ENCODE results near the gene CNTF.

DNA sequence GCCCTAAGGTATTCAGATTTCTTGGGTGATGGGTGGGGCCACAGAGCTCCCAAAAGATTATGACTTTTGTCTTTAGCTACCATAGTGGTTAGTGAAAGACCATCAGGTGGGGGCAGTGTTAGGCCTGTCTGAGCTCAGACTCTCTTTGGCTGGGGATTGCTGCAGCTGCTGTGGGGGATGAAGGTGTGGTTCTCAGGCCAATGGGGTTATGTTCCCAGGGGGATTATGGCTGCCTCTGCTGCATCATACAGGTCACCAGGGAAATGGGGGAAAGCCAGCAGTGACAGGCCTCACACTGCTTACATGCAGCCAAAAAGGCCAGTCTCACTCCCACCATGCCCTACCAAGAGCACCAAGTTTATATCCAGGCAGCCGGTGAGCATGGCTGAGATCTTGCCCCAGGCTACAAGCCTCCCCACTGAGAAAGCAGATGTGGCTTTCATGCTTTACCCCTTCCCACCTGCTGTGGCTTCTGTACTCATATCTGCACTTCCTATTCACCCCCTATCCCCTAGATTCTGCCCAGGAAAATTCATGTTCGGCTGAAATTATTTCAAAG, 24.8 kb downstream of the CNTF start:
- TF ChIP-seq, protein P1, sequence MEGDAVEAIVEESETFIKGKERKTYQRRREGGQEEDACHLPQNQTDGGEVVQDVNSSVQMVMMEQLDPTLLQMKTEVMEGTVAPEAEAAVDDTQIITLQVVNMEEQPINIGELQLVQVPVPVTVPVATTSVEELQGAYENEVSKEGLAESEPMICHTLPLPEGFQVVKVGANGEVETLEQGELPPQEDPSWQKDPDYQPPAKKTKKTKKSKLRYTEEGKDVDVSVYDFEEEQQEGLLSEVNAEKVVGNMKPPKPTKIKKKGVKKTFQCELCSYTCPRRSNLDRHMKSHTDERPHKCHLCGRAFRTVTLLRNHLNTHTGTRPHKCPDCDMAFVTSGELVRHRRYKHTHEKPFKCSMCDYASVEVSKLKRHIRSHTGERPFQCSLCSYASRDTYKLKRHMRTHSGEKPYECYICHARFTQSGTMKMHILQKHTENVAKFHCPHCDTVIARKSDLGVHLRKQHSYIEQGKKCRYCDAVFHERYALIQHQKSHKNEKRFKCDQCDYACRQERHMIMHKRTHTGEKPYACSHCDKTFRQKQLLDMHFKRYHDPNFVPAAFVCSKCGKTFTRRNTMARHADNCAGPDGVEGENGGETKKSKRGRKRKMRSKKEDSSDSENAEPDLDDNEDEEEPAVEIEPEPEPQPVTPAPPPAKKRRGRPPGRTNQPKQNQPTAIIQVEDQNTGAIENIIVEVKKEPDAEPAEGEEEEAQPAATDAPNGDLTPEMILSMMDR (IDR thresholded peaks at IDR 0.05) = no peak
- TF ChIP-seq EZH2phosphoT487 (IDR thresholded peaks at IDR 0.05) (no peak), EZH2 (IDR thresholded peaks at IDR 0.05) (no peak)
